ENCODE measurements around the gene DIS3L2.

- TF ChIP-seq CTCF (IDR thresholded peaks at IDR 0.05): no peak
- no peak for TF ChIP-seq EP300 (IDR thresholded peaks at IDR 0.05)
- TF ChIP-seq POLR2A (IDR thresholded peaks at IDR 0.05): no peak
Measured at GRCh38 chr2:231923010-231923344, 38.5 kb upstream of the DIS3L2 start.
